Gastrocnemius medialis (tissue), 4 donors: ENCODE results near the gene PXDN. TPM values are rescaled to one million over a fixed set of nuclear protein-coding genes. Genes with fewer than 3 reads are reported as not detected.
"Not testable (repeated sequence)": the region's sequence is repeated elsewhere in the genome, so short reads cannot be mapped to it uniquely, and the experiment has no call there.

ENCODE experiments used
- ATAC-seq, 2 donors: fragments of 150-250 bp; one replicate each; pipeline ENCODE4 v1.9.1; 2016
- DNase-seq, 2 donors: peaks; one replicate each; pipeline ENCODE4 v3.0.0-alpha.2; 2019
- H3K27ac ChIP-seq, 4 donors: fragments of 200-600 bp; sonication (generic); 1 replicate in 1 of 4; 2 replicates in 3 of 4; pipeline ENCODE4 v1.5.1; 2016 to 2018; ENCODE audit warnings: mild to moderate bottlenecking in 2 of 4, moderate library complexity in 1 of 4
- H3K27me3 ChIP-seq, 3 donors: fragments of 200-600 bp; sonication (generic) in 2 of 3; 1 replicate in 1 of 3; 2 replicates in 2 of 3; pipeline versions ENCODE4 v1.5.1 to v1.6.0; 2016 to 2019; ENCODE audit warnings: mild to moderate bottlenecking in 1 of 3, moderate library complexity in 1 of 3
- H3K36me3 ChIP-seq, 2 donors: fragments of 200-600 bp; sonication (generic) in 1 of 2; one replicate each; pipeline ENCODE4 v1.5.1; 2017 to 2018
- H3K4me1 ChIP-seq, 2 donors: fragments of 200-600 bp; sonication (generic) in 1 of 2; one replicate each; pipeline ENCODE4 v1.5.1; 2016 to 2017; ENCODE audit warnings: mild to moderate bottlenecking in 2 of 2
- H3K4me3 ChIP-seq, 4 donors: fragments of 200-600 bp; sonication (generic) in 3 of 4; 1 replicate in 1 of 4; 2 replicates in 3 of 4; pipeline ENCODE4 v1.5.1; 2016 to 2019; ENCODE audit warnings: mild to moderate bottlenecking in 2 of 4
- H3K9me3 ChIP-seq, 3 donors: fragments of 200-600 bp; sonication (generic) in 2 of 3; 1 replicate in 1 of 3; 2 replicates in 2 of 3; pipeline ENCODE4 v1.5.1; 2016 to 2019
- POLR2A ChIP-seq, 2 donors: fragments of 450-650 bp; IDR thresholded peaks; one replicate each; pipeline ENCODE4 v1.6.1; 2017; ENCODE audit warnings: antibody characterized with exemption in 2 of 2, mild to moderate bottlenecking in 2 of 2, moderate library complexity in 2 of 2
- in situ Hi-C, 4 donors: fragments of 200-750 bp; cut with MboI; loops; one replicate each; pipeline versions ENCODE4 v1.15.0 to v1.8.0; 2017; ENCODE audit warnings: low sequenced_read_pairs in 4 of 4
- intact Hi-C: fragments of 100-400 bp; cut with DNase I; formaldehyde crosslinking; loops from one replicate; pipeline ENCODE4 v1.15.1; 2023; ENCODE audit warnings: low total_unique reads
- total RNA-seq, 4 donors: library from RNA; depleted of rRNA; stranded (reverse); fragments of >200 nt; gene quantifications; one replicate each; pipeline versions ENCODE4 v1.1.0 to v1.2.3, GENCODE V29; 2016
- TF ChIP-seq, protein P1 (sequence below), 5 experiments: fragments of 450-650 bp in 3 of 5; fragments of 200-600 bp in 2 of 5; sonication (generic) in 2 of 5; IDR thresholded peaks in 4 of 5; conservative IDR thresholded peaks in 1 of 5; 1 replicate in 4 of 5; 2 replicates in 1 of 5; pipeline ENCODE4 v1.5.1; 2016 to 2019; ENCODE audit warnings: antibody characterized with exemption in 5 of 5, mild to moderate bottlenecking in 3 of 5, moderate library complexity in 3 of 5

Gene PXDN
- total RNA-seq, 4 donors from 2014 or later: 7.8 to 13.4 (median 10.3) TPM

DNA sequence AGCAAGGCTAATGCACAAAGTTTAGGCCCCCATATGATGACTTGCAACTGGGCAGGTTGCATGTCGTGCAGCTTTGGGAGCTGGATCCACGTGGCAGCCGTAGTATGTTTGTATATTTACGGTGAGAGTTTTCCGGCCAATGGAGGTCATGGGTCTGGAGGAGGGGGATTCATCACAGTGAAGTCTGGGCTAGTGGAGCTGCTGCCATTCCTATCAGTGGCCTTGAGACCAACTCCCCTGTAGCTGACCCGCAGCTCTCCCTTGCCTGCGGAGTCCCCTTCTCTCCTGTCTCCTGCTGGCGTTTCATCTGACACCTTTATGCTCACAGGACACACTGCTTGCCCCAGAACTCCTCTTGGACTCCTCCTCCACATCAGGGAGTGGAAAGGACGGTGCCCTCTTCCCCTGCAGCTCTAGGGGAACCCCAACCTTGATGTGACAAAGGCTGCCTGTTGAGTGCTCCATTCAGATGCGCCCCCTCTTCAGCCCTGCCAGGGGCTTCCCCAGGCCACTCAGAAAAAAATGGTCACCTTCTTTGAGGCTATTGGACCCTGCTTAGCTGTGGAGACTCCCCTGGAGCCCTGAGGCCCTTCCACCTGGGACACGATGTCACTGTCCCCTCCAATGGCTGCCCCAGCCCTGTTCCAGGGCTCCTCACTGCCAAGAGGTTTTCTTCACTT, 121.7 kb downstream of the PXDN start:
- intact Hi-C loops: no loop called here
- H3K27ac ChIP-seq: no peak overlapping the region
- H3K4me3 ChIP-seq: no peak overlapping the region
- no peaks in the 10 kb centered on the region for H3K36me3 ChIP-seq
- ATAC-seq (no peak), DNase-seq (no peak)
- peaks cover 0 to 6% of the 10 kb centered on the region in 2 donors for H3K4me1 ChIP-seq
- no peak for TF ChIP-seq POLR2A (IDR thresholded peaks at IDR 0.05)
- TF ChIP-seq, protein P1, sequence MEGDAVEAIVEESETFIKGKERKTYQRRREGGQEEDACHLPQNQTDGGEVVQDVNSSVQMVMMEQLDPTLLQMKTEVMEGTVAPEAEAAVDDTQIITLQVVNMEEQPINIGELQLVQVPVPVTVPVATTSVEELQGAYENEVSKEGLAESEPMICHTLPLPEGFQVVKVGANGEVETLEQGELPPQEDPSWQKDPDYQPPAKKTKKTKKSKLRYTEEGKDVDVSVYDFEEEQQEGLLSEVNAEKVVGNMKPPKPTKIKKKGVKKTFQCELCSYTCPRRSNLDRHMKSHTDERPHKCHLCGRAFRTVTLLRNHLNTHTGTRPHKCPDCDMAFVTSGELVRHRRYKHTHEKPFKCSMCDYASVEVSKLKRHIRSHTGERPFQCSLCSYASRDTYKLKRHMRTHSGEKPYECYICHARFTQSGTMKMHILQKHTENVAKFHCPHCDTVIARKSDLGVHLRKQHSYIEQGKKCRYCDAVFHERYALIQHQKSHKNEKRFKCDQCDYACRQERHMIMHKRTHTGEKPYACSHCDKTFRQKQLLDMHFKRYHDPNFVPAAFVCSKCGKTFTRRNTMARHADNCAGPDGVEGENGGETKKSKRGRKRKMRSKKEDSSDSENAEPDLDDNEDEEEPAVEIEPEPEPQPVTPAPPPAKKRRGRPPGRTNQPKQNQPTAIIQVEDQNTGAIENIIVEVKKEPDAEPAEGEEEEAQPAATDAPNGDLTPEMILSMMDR (IDR thresholded peaks at IDR 0.05 in 4 of 5, conservative IDR thresholded peaks at IDR 0.05 in 1 of 5): no peak
- H3K27me3 ChIP-seq: peaks cover 0 to 3% (median 0%) of the 10 kb centered on the region in 3 donors
- in situ Hi-C loops: no loop called here
- H3K9me3 ChIP-seq: no peaks in the 10 kb centered on the region

DNA sequence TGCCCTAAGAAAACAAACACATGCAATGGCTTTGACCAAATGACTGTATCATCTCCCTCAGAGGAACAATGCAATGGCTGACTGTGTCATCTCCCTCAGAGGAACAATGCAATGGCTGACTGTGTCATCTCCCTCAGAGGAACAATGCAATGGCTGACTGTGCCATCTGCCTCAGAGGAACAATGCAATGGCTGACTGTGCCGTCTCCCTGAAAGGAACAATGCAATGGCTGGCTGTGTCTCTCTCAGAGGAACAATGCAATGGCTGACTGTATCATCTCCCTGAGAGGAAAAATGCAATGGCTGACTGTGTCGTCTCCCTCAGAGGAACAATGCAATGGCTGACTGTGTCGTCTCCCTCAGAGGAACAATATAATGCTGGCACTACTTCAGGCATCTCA, 122.3 kb downstream of the PXDN start:
- H3K4me1 ChIP-seq, H3K27ac ChIP-seq, ATAC-seq, DNase-seq, H3K4me3 ChIP-seq, H3K9me3 ChIP-seq, H3K36me3 ChIP-seq, H3K27me3 ChIP-seq, in situ Hi-C loops, intact Hi-C loops: not testable (repeated sequence)

DNA sequence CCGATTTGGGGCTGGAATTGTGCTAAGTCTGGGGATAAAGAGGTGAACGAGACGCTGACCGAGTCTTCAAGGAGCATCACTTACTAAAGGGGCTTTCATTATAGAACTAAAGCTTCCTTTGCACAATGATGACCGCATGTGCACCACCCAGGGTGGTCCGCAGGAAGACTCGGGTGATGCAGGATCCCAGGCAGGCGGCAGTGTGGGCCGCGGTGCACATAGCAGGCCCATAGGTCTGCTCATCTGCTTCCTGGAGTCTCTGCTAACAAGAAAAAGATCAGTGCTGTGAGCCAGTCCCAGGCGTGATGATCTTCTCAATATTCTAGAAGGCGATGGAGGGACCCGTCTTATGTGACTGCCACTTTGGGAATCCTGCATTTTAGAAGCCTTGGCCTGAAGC, 122.8 kb downstream of the PXDN start:
- Histone ChIP-seq H3K4me3 (no peak overlapping the region), H3K9me3 (no peaks in the 10 kb centered on the region), H3K27ac (no peak overlapping the region), H3K27me3 (no peaks in the 10 kb centered on the region), H3K4me1 (peaks cover 0 to 6% of the 10 kb centered on the region in 2 donors), H3K36me3 (no peaks in the 10 kb centered on the region)
- DNase-seq: no peak
- TF ChIP-seq POLR2A (IDR thresholded peaks at IDR 0.05): no peak
- intact Hi-C loops: no loop called here
- in situ Hi-C loops: no loop called here
- no peak for ATAC-seq

DNA sequence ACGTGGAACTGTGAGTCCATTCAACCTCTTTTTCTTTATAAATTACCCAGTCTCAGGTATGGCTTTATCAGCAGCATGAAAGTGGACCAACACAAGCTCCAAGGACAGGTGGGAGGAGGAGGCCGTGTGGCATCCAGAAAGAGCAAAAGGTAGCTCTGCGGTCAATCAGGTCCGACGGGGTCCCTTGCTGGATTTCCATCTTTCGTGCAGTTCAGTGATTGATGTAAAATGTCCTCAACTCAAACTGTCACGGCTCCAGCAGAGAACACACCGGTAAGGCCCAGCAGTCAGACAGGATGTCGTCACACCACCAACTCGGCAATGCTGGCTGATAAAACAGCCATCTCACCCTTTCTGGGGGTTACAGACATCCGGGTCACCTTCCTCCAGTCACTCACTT, 123.3 kb downstream of the PXDN start:
- peaks cover 0 to 4% of the 10 kb centered on the region in 2 donors for H3K4me1 ChIP-seq
- in situ Hi-C loops (no loop called here), intact Hi-C loops (no loop called here)
- no peak overlapping the region for H3K27ac ChIP-seq
- ATAC-seq (no peak), DNase-seq (no peak)
- H3K9me3 ChIP-seq: no peaks in the 10 kb centered on the region
- H3K4me3 ChIP-seq: no peak overlapping the region
- TF ChIP-seq, protein P1 (IDR thresholded peaks at IDR 0.05 in 4 of 5, conservative IDR thresholded peaks at IDR 0.05 in 1 of 5): no peak
- TF ChIP-seq POLR2A (IDR thresholded peaks at IDR 0.05): no peak
- no peaks in the 10 kb centered on the region for H3K36me3 ChIP-seq
- H3K27me3 ChIP-seq: no peaks in the 10 kb centered on the region

DNA sequence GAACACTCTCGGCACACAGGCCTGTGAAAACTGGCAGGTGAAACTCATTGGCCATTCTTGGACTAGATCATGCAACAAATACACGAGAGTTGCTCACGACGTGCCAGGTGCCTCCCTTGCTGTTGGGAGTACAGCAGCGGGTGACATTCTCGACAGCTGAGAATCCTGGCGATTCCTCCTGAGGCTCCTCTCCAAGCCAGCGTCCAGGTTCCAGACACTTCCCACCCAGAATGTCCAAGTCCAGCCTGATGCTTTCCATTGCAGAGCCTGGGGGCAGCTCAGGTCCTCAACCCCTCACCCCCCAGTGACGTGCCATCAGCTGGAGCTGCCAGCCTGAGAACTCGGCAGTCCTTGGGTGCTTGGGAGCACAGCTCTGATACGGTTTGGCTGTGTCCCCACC, 124.2 kb downstream of the PXDN start:
- no peaks in the 10 kb centered on the region for H3K4me1 ChIP-seq
- TF ChIP-seq POLR2A (IDR thresholded peaks at IDR 0.05): no peak
- TF ChIP-seq, protein P1 (IDR thresholded peaks at IDR 0.05 in 4 of 5, conservative IDR thresholded peaks at IDR 0.05 in 1 of 5): no peak
- no peak for ATAC-seq
- H3K27me3 ChIP-seq: no peaks in the 10 kb centered on the region
- no peak overlapping the region for H3K27ac ChIP-seq
- intact Hi-C loops: no loop called here
- in situ Hi-C loops: no loop called here
- no peak for DNase-seq
- H3K9me3 ChIP-seq: no peaks in the 10 kb centered on the region
- H3K36me3 ChIP-seq: no peaks in the 10 kb centered on the region
- no peak overlapping the region for H3K4me3 ChIP-seq

DNA sequence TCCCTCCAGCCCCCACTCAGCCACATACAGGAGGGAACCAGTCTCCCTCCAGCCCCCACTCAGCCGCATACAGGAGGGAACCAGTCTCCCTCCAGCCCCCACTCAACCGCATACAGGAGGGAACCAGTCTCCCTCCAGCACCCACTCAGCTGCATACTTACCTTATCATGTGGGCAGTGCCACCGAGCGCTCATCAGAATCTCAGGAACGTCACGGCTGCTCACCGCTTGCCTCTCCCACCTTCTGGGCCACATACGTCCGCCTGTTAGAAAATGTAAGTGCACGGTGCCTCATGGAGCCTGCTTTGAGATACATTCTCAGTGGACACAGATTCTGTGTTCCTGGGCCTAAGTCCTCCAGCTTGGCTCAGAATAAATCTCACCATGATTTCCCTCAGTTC, 124.8 kb downstream of the PXDN start:
- Histone ChIP-seq H3K4me3 (no peak overlapping the region), H3K9me3 (no peaks in the 10 kb centered on the region), H3K27me3 (no peaks in the 10 kb centered on the region), H3K4me1 (no peaks in the 10 kb centered on the region), H3K27ac (no peak overlapping the region), H3K36me3 (no peaks in the 10 kb centered on the region)
- in situ Hi-C loops: no loop called here
- intact Hi-C loops: no loop called here
- TF ChIP-seq, protein P1 (IDR thresholded peaks at IDR 0.05 in 4 of 5, conservative IDR thresholded peaks at IDR 0.05 in 1 of 5): no peak
- no peak for TF ChIP-seq POLR2A (IDR thresholded peaks at IDR 0.05)
- DNase-seq (no peak), ATAC-seq (no peak)
